Activated naive CD4-positive, alpha-beta T cell treated with anti-CD3 and anti-CD28 coated beads, Interleukin-2, amount 10 ng/mL, durations not matched to agents 7 days and 5 days (primary cell): Measurements from ENCODE around the gene TRAM2.

ENCODE experiments used
- CTCF ChIA-PET: fragments of 350-600 bp; sonication (Branson Sonifier 250); formaldehyde crosslinking; loops from one replicate; lab custom pipeline; 2021; ENCODE audit warnings: antibody characterized with exemption; lab: Charles Lee
- DNase-seq: peaks from one replicate; pipeline ENCODE4 v3.0.0-alpha.2; 2020
- H3K27ac Mint-ChIP-seq: one replicate; pipeline ENCODE4 v1.8.0; 2021; ENCODE audit warnings: mild to moderate bottlenecking, moderate library complexity, mixed read lengths
- H3K27me3 Mint-ChIP-seq: one replicate; pipeline ENCODE4 v1.8.0; 2021; ENCODE audit warnings: mild to moderate bottlenecking, mixed read lengths
- H3K36me3 Mint-ChIP-seq: one replicate; pipeline ENCODE4 v1.8.0; 2021; ENCODE audit warnings: mixed read lengths
- H3K4me1 Mint-ChIP-seq: one replicate; pipeline ENCODE4 v1.8.0; 2021; ENCODE audit warnings: mixed read lengths
- H3K4me3 Mint-ChIP-seq: one replicate; pipeline ENCODE4 v1.8.0; 2021; ENCODE audit warnings: mild to moderate bottlenecking, moderate library complexity, mixed read lengths
- H3K9me3 Mint-ChIP-seq: one replicate; pipeline ENCODE4 v1.8.0; 2021; ENCODE audit warnings: mixed read lengths

TRAM2 gene

DNA sequence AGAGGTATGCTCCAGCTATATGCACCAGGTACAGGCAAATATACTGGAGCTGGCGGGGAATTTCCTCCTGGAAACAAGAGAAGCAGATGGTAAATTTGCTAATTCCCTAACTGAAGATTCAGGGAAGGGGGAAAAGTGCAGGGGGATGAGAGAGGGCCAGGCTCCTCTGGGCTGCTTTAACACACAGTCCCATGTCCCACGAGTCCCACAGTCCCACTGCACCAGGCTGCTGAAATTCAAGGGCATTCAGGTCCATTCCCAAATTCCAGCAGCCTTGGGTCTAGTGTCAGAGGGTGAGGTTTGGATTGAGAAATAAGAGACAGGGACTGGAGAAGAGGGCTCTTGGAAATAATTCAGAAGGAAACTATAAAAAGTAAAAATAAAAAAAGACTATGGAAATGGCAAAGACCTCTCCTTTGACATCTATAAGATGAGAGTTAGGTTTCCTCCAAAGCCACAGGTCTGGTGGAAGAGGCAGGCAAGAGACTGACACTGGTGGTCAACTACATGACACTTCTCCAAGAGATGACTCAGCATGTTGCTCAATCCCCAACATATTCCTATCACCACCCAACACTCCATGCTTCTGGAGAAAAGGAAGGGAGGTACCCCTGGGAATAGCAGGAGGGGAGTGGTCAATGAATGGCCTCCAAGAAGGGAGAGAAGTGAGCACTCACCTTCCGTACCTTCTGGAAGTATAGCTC lies 69.2 kb downstream of the TRAM2 start:
- DNase-seq = no peak
- H3K4me3 Mint-ChIP-seq = no peak overlapping the region
- CTCF ChIA-PET = interaction anchor here (1.2 to 1.4 kb wide), 2 partner anchors 12 to 90 kb away, joined by 3 to 4 read pairs; no protein-coding TSS in a partner anchor
- no peaks in the 10 kb centered on the region for H3K9me3 Mint-ChIP-seq
- H3K36me3 Mint-ChIP-seq = no peaks in the 10 kb centered on the region
- no peaks in the 10 kb centered on the region for H3K27me3 Mint-ChIP-seq
- no peak overlapping the region for H3K27ac Mint-ChIP-seq
- H3K4me1 Mint-ChIP-seq = no peaks in the 10 kb centered on the region

DNA sequence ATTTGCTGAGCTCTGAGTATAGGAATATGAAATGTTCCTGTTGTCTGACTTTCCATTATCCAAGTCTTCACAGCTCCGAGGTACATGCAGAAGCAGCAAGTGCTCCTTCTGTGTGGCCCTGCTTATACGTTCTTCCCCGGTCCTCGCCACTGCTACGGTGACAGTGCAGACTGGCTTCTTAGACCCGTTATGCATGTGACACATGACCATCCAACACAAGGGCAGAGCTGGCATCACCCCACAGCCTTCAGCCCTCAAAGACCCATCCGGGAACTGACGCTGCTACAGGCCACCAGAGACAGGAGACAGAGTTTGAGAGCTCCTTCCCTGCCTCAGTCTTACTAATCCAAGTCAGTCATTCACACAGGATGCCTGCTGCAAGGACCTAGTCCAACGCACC lies 70.4 kb downstream of the TRAM2 start:
- no peak for DNase-seq
- CTCF ChIA-PET = interaction anchor here (1.2 to 1.4 kb wide), 3 partner anchors 11 to 146 kb away, joined by 3 to 4 read pairs (median 3); no protein-coding TSS in a partner anchor
- Mint-ChIP-seq H3K9me3 (no peaks in the 10 kb centered on the region), H3K4me3 (no peak overlapping the region), H3K27ac (no peak overlapping the region), H3K4me1 (no peaks in the 10 kb centered on the region), H3K27me3 (no peaks in the 10 kb centered on the region), H3K36me3 (no peaks in the 10 kb centered on the region)

GRCh38 chr6:52505726-52506409 lies 71.0 kb downstream of the TRAM2 start:
- no peak for DNase-seq
- Mint-ChIP-seq H3K27ac (peak overlapping the region; percentile 20), H3K9me3 (no peaks in the 10 kb centered on the region), H3K36me3 (no peaks in the 10 kb centered on the region), H3K4me1 (no peaks in the 10 kb centered on the region), H3K27me3 (no peaks in the 10 kb centered on the region), H3K4me3 (no peak overlapping the region)
- CTCF ChIA-PET = interaction anchor here (1.2 to 1.4 kb wide), 3 partner anchors 10 to 146 kb away, joined by 3 to 4 read pairs (median 3); no protein-coding TSS in a partner anchor

DNA sequence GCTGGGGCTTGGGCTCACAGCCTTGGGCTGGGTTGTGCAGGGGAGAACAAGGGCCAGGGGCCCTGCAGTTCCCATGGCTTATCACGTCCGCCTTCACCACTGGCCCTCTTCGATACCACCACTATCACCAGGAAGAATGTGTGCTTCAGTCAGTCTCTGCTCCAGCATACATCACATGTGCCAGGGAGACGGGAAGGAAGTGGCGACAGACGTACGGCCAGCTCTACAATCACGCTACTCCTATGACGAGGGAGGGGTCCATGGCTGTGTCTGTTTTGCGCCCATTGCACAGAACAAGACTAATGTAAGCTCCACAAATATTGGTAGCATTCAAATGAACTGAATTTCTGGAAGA lies 72.1 kb downstream of the TRAM2 start:
- DNase-seq = no peak
- H3K36me3 Mint-ChIP-seq = no peaks in the 10 kb centered on the region
- no peaks in the 10 kb centered on the region for H3K4me1 Mint-ChIP-seq
- H3K4me3 Mint-ChIP-seq = no peak overlapping the region
- no peaks in the 10 kb centered on the region for H3K9me3 Mint-ChIP-seq
- H3K27ac Mint-ChIP-seq = no peak overlapping the region
- H3K27me3 Mint-ChIP-seq = no peaks in the 10 kb centered on the region
- CTCF ChIA-PET = no interaction called here

DNA sequence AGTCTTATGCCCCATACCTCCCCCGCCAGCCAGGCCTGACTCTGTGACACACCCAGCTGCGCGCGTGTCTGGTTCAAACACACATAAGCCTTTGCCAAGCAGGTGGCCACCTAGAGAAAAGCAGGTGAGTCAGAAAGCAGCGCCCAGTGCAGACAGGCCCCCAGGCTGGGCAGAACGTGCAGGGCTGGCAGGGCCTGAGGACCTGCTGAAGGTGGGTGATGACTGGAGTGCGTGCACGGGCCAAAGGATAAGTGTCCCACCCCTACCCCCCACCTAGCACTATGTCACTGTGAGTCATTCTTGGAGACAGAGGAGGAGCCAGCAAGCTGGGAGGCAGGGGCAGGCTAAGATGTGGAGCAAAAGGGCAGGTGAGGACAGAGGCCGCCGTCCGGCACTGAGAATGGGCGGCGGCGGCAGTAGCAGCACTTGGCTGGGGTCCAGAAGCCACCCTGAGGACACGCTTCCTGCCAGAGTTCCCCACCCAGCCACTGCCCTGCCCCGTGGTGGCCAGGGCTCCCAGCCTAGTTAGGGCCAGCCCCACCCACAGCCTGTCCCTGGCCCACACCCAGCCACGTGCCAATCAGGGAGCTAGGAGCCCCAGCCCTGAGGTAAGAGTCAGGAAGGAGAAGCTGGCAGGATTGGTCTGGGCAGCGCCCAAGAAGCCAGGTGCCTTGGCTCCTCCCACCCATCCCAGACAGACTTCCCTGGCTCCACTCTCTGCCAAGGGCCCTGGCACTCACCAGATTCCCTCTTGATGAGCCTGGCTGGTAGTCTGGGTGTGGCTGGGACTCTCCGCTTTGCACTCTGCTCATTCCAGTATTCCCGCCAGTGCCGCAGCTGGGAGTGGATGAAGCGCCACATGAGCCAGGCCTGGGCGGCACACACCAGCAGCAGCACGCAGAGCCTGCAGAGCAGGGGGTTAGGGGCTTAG lies 72.7 kb downstream of the TRAM2 start:
- DNase-seq = no peak
- CTCF ChIA-PET = no interaction called here
- Mint-ChIP-seq H3K36me3 (no peaks in the 10 kb centered on the region), H3K9me3 (no peaks in the 10 kb centered on the region), H3K4me1 (no peaks in the 10 kb centered on the region), H3K27me3 (no peaks in the 10 kb centered on the region), H3K27ac (no peak overlapping the region), H3K4me3 (no peak overlapping the region)

DNA sequence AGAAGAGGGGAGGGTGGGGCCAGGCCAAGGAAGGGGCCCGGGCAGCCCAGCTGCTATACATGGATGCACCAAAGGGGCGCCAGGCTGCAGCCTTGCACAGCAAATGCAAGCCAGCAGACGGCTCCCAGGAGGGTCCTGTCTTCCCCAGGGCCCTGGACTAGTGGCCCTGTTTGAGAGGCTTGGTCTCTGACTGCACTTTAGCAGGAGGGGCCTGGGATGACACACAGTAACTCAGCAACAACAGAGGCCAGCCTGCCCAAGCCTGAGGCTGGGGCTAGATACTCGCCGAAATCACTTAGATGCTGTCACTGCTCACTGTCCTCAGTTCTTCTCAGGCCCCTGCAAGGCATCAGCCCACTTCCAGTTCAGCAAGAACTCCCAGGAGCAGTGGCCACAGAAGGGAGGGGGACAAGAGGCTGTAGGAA lies 73.5 kb downstream of the TRAM2 start:
- CTCF ChIA-PET = interaction anchor here (1.1 kb wide), 1 partner anchor 33 kb away, joined by 3 read pairs; no protein-coding TSS in a partner anchor
- no peaks in the 10 kb centered on the region for H3K27me3 Mint-ChIP-seq
- DNase-seq = no peak

DNA sequence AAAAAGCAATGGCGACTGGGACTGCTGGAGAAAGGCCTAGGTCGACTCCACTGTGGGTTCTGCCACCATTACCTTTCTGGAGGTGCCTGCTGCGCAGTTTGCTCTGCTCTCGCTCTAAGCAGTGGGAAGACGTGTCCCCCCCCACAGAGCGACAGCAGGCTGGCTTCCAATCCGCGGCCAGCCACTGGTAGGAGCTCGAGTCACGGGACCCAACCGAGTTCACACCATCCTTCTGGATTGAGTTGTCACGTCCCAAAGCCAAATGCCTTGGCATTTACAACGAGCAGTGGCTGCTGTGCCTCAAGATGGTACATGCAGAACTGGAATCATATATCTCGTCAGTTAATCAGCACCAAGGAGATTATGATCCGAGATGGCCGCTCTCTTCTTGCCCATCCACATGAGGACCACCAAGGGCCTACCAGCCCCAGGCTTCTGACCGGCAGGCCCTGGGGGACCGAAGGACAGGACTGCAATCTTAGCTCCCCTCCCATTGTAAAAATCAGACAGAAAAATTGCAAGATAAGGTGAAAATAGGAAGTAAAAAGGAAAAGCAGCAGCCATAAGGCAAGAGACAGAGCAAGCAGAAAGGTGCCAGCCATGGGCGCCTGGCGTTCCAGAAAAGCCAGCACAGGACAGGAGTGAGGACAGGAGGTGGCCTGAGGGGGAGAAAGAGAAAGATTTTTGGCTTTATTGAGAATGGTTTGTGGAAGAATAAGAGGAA lies 74.4 kb downstream of the TRAM2 start:
- DNase-seq = no peak
- Mint-ChIP-seq H3K36me3 (no peaks in the 10 kb centered on the region), H3K4me1 (no peaks in the 10 kb centered on the region), H3K9me3 (no peaks in the 10 kb centered on the region), H3K27me3 (no peaks in the 10 kb centered on the region), H3K4me3 (no peak overlapping the region), H3K27ac (no peak overlapping the region)
- CTCF ChIA-PET = interaction anchor here (1.1 kb wide), 1 partner anchor 34 kb away, joined by 3 read pairs; no protein-coding TSS in a partner anchor

More for the DNA sequence above, 73.5 kb downstream of the TRAM2 start:
- no peaks in the 10 kb centered on the region for H3K4me1 Mint-ChIP-seq
- H3K36me3 Mint-ChIP-seq = no peaks in the 10 kb centered on the region
- no peak overlapping the region for H3K27ac Mint-ChIP-seq
- H3K4me3 Mint-ChIP-seq = no peak overlapping the region
- H3K9me3 Mint-ChIP-seq = no peaks in the 10 kb centered on the region

GRCh38 chr6:52500238-52501129 lies 76.4 kb downstream of the TRAM2 start:
- H3K27ac Mint-ChIP-seq = no peak overlapping the region
- CTCF ChIA-PET = interaction anchor here (1.3 kb wide), 1 partner anchor 85 kb away, joined by 4 read pairs; no protein-coding TSS in a partner anchor
- no peaks in the 10 kb centered on the region for H3K9me3 Mint-ChIP-seq

DNA sequence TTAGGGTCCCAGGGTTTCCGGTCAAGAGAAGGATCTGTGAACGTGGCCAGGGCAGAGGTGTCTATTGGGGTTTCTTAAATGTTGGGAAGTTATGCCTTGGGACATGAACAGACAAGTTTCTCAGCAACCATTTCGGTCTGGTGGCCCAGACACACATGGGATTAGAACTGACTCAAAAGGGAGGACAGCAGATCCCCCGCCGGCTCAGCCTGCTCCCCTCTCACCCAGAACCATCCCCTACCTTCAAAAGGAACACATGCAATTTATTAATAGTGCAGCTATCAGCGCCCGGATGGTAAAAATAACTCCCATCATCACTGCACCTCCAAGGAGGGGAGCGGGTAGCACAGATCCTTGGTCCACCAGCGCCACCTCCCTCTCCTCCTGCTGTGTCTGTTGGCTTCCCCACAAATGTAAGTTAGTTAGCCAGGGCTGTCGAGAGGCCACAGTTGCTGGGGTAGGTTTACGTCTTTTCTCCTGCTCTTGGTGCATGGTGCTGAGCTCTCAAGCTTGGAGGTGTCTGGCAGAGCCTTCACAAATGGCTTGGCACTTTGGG lies 77.1 kb downstream of the TRAM2 start:
- CTCF ChIA-PET = interaction anchor here (1.3 kb wide), 1 partner anchor 84 kb away, joined by 4 read pairs; no protein-coding TSS in a partner anchor
- DNase-seq = no peak
- H3K4me1 Mint-ChIP-seq = no peaks in the 10 kb centered on the region

More at GRCh38 chr6:52500238-52501129, 76.4 kb downstream of the TRAM2 start:
- Mint-ChIP-seq H3K4me3 (no peak overlapping the region), H3K36me3 (no peaks in the 10 kb centered on the region), H3K4me1 (no peaks in the 10 kb centered on the region), H3K27me3 (no peaks in the 10 kb centered on the region)
- no peak for DNase-seq

GRCh38 chr6:52499026-52499425 lies 77.8 kb downstream of the TRAM2 start:
- Mint-ChIP-seq H3K4me1 (no peaks in the 10 kb centered on the region), H3K4me3 (no peak overlapping the region), H3K9me3 (no peaks in the 10 kb centered on the region), H3K27ac (no peak overlapping the region), H3K36me3 (no peaks in the 10 kb centered on the region), H3K27me3 (no peaks in the 10 kb centered on the region)
- DNase-seq = no peak
- CTCF ChIA-PET = no interaction called here

More for the DNA sequence above, 77.1 kb downstream of the TRAM2 start:
- no peaks in the 10 kb centered on the region for H3K9me3 Mint-ChIP-seq
- no peaks in the 10 kb centered on the region for H3K36me3 Mint-ChIP-seq
- no peak overlapping the region for H3K4me3 Mint-ChIP-seq
- H3K27ac Mint-ChIP-seq = no peak overlapping the region
- no peaks in the 10 kb centered on the region for H3K27me3 Mint-ChIP-seq

GRCh38 chr6:52498538-52499017 lies 78.3 kb downstream of the TRAM2 start:
- Mint-ChIP-seq H3K9me3 (no peaks in the 10 kb centered on the region), H3K36me3 (no peaks in the 10 kb centered on the region), H3K4me3 (no peak overlapping the region), H3K27me3 (no peaks in the 10 kb centered on the region), H3K4me1 (no peaks in the 10 kb centered on the region), H3K27ac (no peak overlapping the region)
- DNase-seq = no peak
- CTCF ChIA-PET = no interaction called here

DNA sequence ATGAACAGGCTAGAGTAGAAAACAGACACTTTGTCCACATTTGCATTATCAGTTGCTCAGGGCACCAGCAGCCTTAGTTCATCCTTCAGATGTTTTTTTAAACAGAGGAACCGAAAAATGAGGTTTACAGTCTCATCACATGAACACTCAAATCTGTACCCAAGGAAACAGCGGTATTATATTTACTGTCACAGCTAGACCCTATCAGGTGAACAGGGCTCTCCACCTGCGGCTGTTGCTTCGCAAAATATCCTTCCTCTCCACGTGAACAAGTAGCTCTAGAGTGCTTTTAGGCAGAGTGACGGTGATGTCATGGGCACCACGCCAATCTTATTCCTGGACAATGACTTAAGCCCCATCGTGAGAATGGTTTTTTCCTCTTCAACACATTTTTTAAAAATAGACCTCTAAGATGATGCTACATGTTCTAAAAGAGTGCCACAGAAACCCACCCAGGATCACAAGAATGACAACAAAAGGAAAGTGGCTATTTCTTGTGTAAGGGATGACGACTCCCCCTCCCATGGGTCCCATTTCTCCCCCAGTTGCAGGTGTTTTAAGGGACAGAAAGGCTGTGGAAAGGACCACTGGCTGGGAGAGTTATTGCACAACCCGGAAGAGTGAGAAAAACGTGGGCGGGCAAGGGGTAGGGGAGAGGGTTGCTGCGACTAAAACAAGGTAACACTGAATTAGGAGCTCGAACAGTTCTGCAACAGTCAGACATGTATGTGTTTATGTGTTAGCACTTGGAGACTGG lies 79.0 kb downstream of the TRAM2 start:
- no peaks in the 10 kb centered on the region for H3K4me1 Mint-ChIP-seq
- no peaks in the 10 kb centered on the region for H3K27me3 Mint-ChIP-seq
- no peak for DNase-seq
- no peaks in the 10 kb centered on the region for H3K9me3 Mint-ChIP-seq
- H3K4me3 Mint-ChIP-seq = no peak overlapping the region
- CTCF ChIA-PET = interaction anchor here (1.3 kb wide), 1 partner anchor 166 kb away, joined by 3 read pairs; no protein-coding TSS in a partner anchor
- H3K36me3 Mint-ChIP-seq = no peaks in the 10 kb centered on the region
- H3K27ac Mint-ChIP-seq = peak overlapping the region; percentile 26
